Caco-2 (cell line): Measurements from ENCODE around the gene SINHCAF. TPM values are rescaled to one million over a fixed set of nuclear protein-coding genes. Genes with fewer than 3 reads are reported as not detected.

Experiments
- BruUV-seq: library from RNA; stranded (reverse); fragments of 400-500 nt; replicated peaks from 2 replicates; lab custom pipeline; 2021; lab: Mats Ljungman, UMichigan
- CTCF ChIA-PET: fragments of 300-600 bp; sonication (Branson Sonifier 250); formaldehyde crosslinking; loops from one replicate; lab custom pipeline; 2022; ENCODE audit warnings: antibody characterized with exemption; lab: Charles Lee
- POLR2A ChIA-PET: fragments of 300-600 bp; sonication (Branson Sonifier 250); formaldehyde crosslinking; loops from one replicate; lab custom pipeline; 2022; ENCODE audit warnings: antibody characterized with exemption; lab: Charles Lee
- DNase-seq, 2 experiments: peaks; one replicate each; pipeline versions ENCODE4 v3.0.0 to v3.0.0-alpha.2; 2020 to 2022
- H3K27me3 ChIP-seq: replicated peaks from 2 replicates; pipeline ENCODE4 v1.6.0; 2011; ENCODE audit warnings: low read length; ENCODE audit not compliant: control insufficient read depth, insufficient read depth
- H3K36me3 ChIP-seq: 2 replicates; pipeline ENCODE4 v1.5.1; 2011; ENCODE audit warnings: low read length; ENCODE audit not compliant: control insufficient read depth, insufficient read depth
- H3K4me1 ChIP-seq: fragments of 250-450 bp; sonication (Bioruptor Pico); 2 replicates; pipeline ENCODE4 v1.5.1; 2020; ENCODE audit warnings: mild to moderate bottlenecking
- H3K4me3 ChIP-seq: 2 replicates; pipeline ENCODE4 v1.5.1; 2011; ENCODE audit warnings: low read depth, mild to moderate bottlenecking, control low read depth, low read length
- H3K9me3 ChIP-seq: fragments of 250-450 bp; sonication (Bioruptor Pico); 2 replicates; pipeline ENCODE4 v1.5.1; 2020; ENCODE audit warnings: mild to moderate bottlenecking, moderate library complexity
- H3K27ac Mint-ChIP-seq: one replicate; pipeline ENCODE4 v1.8.0; 2022; ENCODE audit warnings: mixed read lengths; ENCODE audit not compliant: unreplicated experiment
- H3K27me3 Mint-ChIP-seq: one replicate; pipeline ENCODE4 v1.8.0; 2022; ENCODE audit warnings: mixed read lengths; ENCODE audit not compliant: insufficient read depth, unreplicated experiment
- H3K36me3 Mint-ChIP-seq: one replicate; pipeline ENCODE4 v1.8.0; 2022; ENCODE audit warnings: mild to moderate bottlenecking, mixed read lengths; ENCODE audit not compliant: insufficient read depth, unreplicated experiment
- H3K4me1 Mint-ChIP-seq: one replicate; pipeline ENCODE4 v1.8.0; 2022; ENCODE audit warnings: low read depth, mixed read lengths; ENCODE audit not compliant: unreplicated experiment
- H3K4me3 Mint-ChIP-seq: one replicate; pipeline ENCODE4 v1.8.0; 2022; ENCODE audit warnings: mild to moderate bottlenecking, moderate library complexity, mixed read lengths; ENCODE audit not compliant: unreplicated experiment
- H3K9me3 Mint-ChIP-seq: one replicate; pipeline ENCODE4 v1.8.0; 2022; ENCODE audit warnings: mixed read lengths; ENCODE audit not compliant: unreplicated experiment
- intact Hi-C: fragments of 100-400 bp; cut with micrococcal nuclease; formaldehyde crosslinking; loops from one replicate; pipeline ENCODE4 v1.10.0; 2022; ENCODE audit not compliant: unreplicated experiment
- total RNA-seq: library from RNA; stranded (reverse); gene quantifications from 2 replicates; pipeline ENCODE4 v1.2.3, GENCODE V29; 2022
- TF ChIP-seq, protein P1 (sequence below), 2 experiments: fragments of 200-600 bp in 1 of 2; IDR thresholded peaks; 1 replicate in 1 of 2; 2 replicates in 1 of 2; pipeline versions ENCODE4 v1.5.1 to v1.8.0; 2011 to 2022; ENCODE audit warnings: antibody characterized with exemption in 1 of 2, control low read depth in 1 of 2, inconsistent platforms in 1 of 2, low read depth in 1 of 2, low read length in 1 of 2, mild to moderate bottlenecking in 1 of 2, moderate library complexity in 1 of 2; ENCODE audit not compliant: insufficient read depth in 1 of 2, severe bottlenecking in 1 of 2, unreplicated experiment in 1 of 2

The SINHCAF gene
- total RNA-seq, 1 experiment from 2014 or later: 319 TPM

DNA sequence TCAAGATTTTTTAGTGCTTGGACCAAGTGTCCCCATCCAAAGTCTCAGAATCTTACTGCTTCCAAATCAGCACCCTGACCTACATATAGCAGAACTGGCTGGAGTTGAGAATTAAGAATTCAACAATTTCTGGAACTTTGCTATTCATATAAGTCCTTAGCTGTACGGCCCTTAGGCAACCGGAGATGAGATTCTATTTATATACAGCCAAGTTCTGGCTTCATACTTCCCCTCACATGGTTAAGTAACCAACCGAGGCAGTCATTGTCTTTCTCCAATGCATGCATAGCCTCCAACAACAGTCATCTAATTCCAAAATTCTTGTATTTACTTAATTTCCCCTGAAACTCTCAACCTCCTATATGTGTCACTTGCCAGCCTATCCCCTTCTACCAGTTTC is 76.6 kb downstream of the SINHCAF start:
- Histone ChIP-seq H3K4me3 (no peak overlapping the region), H3K36me3 (no peaks in the 10 kb centered on the region), H3K9me3 (no peaks in the 10 kb centered on the region), H3K4me1 (no peaks in the 10 kb centered on the region), H3K27me3 (no peaks in the 10 kb centered on the region)
- ChIA-PET CTCF (interaction anchor here (0.9 kb wide), 1 partner anchor 22 kb away, joined by 4 read pairs; no protein-coding TSS in a partner anchor), POLR2A (no interaction called here)
- intact Hi-C loops: no loop called here
- H3K9me3 Mint-ChIP-seq: no peaks in the 10 kb centered on the region
- TF ChIP-seq, protein P1, sequence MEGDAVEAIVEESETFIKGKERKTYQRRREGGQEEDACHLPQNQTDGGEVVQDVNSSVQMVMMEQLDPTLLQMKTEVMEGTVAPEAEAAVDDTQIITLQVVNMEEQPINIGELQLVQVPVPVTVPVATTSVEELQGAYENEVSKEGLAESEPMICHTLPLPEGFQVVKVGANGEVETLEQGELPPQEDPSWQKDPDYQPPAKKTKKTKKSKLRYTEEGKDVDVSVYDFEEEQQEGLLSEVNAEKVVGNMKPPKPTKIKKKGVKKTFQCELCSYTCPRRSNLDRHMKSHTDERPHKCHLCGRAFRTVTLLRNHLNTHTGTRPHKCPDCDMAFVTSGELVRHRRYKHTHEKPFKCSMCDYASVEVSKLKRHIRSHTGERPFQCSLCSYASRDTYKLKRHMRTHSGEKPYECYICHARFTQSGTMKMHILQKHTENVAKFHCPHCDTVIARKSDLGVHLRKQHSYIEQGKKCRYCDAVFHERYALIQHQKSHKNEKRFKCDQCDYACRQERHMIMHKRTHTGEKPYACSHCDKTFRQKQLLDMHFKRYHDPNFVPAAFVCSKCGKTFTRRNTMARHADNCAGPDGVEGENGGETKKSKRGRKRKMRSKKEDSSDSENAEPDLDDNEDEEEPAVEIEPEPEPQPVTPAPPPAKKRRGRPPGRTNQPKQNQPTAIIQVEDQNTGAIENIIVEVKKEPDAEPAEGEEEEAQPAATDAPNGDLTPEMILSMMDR (IDR thresholded peaks at IDR 0.05; ENCODE audit: insufficient read depth in 1 of 2, low read depth in 1 of 2, low read length in 1 of 2, severe bottlenecking in 1 of 2, unreplicated experiment in 1 of 2): no peak
- no peaks in the 10 kb centered on the region for H3K36me3 Mint-ChIP-seq
- no TSS peak for BruUV-seq
- H3K27me3 Mint-ChIP-seq: no peaks in the 10 kb centered on the region
- no peak for DNase-seq
- no peak overlapping the region for H3K4me3 Mint-ChIP-seq
- H3K27ac Mint-ChIP-seq: no peak overlapping the region
- H3K4me1 Mint-ChIP-seq: no peaks in the 10 kb centered on the region

DNA sequence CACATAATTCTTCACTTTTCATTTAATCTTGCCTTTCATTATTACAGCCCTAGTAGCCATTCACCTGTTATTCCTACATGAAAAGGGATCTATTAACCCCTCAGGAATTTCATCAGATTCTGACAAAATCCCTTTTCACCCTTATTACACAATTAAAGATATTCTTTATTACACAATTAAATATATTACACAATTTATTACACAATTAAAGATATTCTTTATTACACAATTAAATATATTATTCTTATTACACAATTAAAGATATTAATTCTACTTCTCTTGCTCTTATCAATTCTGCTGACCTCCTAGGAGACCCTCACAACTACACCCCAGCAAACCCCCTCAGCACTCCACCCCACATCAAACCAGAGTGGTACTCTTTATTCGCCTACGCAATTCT is 77.1 kb downstream of the SINHCAF start:
- Mint-ChIP-seq H3K4me1 (no peaks in the 10 kb centered on the region), H3K4me3 (no peak overlapping the region), H3K27ac (no peak overlapping the region), H3K27me3 (no peaks in the 10 kb centered on the region), H3K9me3 (no peaks in the 10 kb centered on the region), H3K36me3 (no peaks in the 10 kb centered on the region)
- DNase-seq: no peak
- no peak overlapping the region for H3K4me3 ChIP-seq
- no peaks in the 10 kb centered on the region for H3K27me3 ChIP-seq
- CTCF ChIA-PET: no interaction called here
- POLR2A ChIA-PET: no interaction called here
- no peaks in the 10 kb centered on the region for H3K9me3 ChIP-seq
- BruUV-seq: no TSS peak
- TF ChIP-seq, protein P1 (IDR thresholded peaks at IDR 0.05; ENCODE audit: insufficient read depth in 1 of 2, low read depth in 1 of 2, low read length in 1 of 2, severe bottlenecking in 1 of 2, unreplicated experiment in 1 of 2): no peak
- no peaks in the 10 kb centered on the region for H3K4me1 ChIP-seq
- intact Hi-C loops: no loop called here
- H3K36me3 ChIP-seq: no peaks in the 10 kb centered on the region

GRCh38 chr12:31248337-31248736 is 77.6 kb downstream of the SINHCAF start:
- H3K27me3 ChIP-seq: no peaks in the 10 kb centered on the region
- H3K4me3 Mint-ChIP-seq: no peak overlapping the region
- DNase-seq: no peak
- H3K27ac Mint-ChIP-seq: no peak overlapping the region
- no peaks in the 10 kb centered on the region for H3K27me3 Mint-ChIP-seq
- H3K36me3 ChIP-seq: no peaks in the 10 kb centered on the region
- H3K9me3 Mint-ChIP-seq: no peaks in the 10 kb centered on the region
- no peaks in the 10 kb centered on the region for H3K4me1 Mint-ChIP-seq
- ChIA-PET POLR2A (no interaction called here), CTCF (no interaction called here)
- no TSS peak for BruUV-seq
- H3K4me1 ChIP-seq: no peaks in the 10 kb centered on the region
- no peak overlapping the region for H3K4me3 ChIP-seq
- H3K9me3 ChIP-seq: no peaks in the 10 kb centered on the region
- intact Hi-C loops: no loop called here
- H3K36me3 Mint-ChIP-seq: no peaks in the 10 kb centered on the region
- TF ChIP-seq, protein P1 (IDR thresholded peaks at IDR 0.05; ENCODE audit: insufficient read depth in 1 of 2, low read depth in 1 of 2, low read length in 1 of 2, severe bottlenecking in 1 of 2, unreplicated experiment in 1 of 2): no peak
